HepG2 (cell line): ENCODE measurements around the gene OR1F1. TPM values are rescaled to one million over a fixed set of nuclear protein-coding genes. Genes with fewer than 3 reads are reported as not detected.

ENCODE experiments used
- ARID4A ChIP-seq: sonication (generic); formaldehyde crosslinking; IDR thresholded peaks from 2 replicates; pipeline ENCODE4 v1.5.0; 2020; ENCODE audit warnings: mild to moderate bottlenecking, missing genetic modification reagents, borderline replicate concordance
- CREB1 ChIP-seq, 2 experiments: fragments of 450-650 bp in 1 of 2; IDR thresholded peaks; 2 replicates each; pipeline ENCODE4 v1.6.1; 2016 to 2017; ENCODE audit warnings: control low read depth in 1 of 2, mild to moderate bottlenecking in 1 of 2, missing compliant biosample characterization in 1 of 2, missing genetic modification characterization in 1 of 2
- HMGXB3 ChIP-seq: sonication (generic); formaldehyde crosslinking; IDR thresholded peaks from 2 replicates; pipeline ENCODE4 v1.4.0; 2020; ENCODE audit warnings: missing genetic modification reagents, borderline replicate concordance
- KMT2B ChIP-seq: IDR thresholded peaks from 2 replicates; pipeline ENCODE4 v1.6.1; 2016; ENCODE audit warnings: missing genetic modification reagents, missing compliant biosample characterization
- LCORL ChIP-seq, 2 experiments: fragments of 450-650 bp in 1 of 2; sonication (generic) in 1 of 2; formaldehyde crosslinking in 1 of 2; IDR thresholded peaks; 2 replicates each; pipeline versions ENCODE4 v1.5.0 to v1.6.1; 2017 to 2020; ENCODE audit warnings: antibody characterized with exemption in 1 of 2, missing genetic modification reagents in 1 of 2
- MTF2 ChIP-seq: sonication (generic); formaldehyde crosslinking; IDR thresholded peaks from 2 replicates; pipeline ENCODE4 v1.5.0; 2020; ENCODE audit warnings: missing genetic modification reagents, borderline replicate concordance
- NR0B2 ChIP-seq: sonication (generic); formaldehyde crosslinking; IDR thresholded peaks from 2 replicates; pipeline ENCODE4 v1.4.0; 2020; ENCODE audit warnings: mild to moderate bottlenecking, missing genetic modification reagents
- SCMH1 ChIP-seq: sonication (generic); formaldehyde crosslinking; IDR thresholded peaks from 2 replicates; pipeline ENCODE4 v1.9.0; 2021; ENCODE audit warnings: missing genetic modification reagents, mild to moderate bottlenecking, borderline replicate concordance
- SMAD1 ChIP-seq: sonication (generic); formaldehyde crosslinking; IDR thresholded peaks from 2 replicates; pipeline ENCODE4 v1.4.0; 2020; ENCODE audit warnings: missing genetic modification reagents, low read depth, mild to moderate bottlenecking, borderline replicate concordance
- TARDBP ChIP-seq: sonication (generic); formaldehyde crosslinking; IDR thresholded peaks from 2 replicates; pipeline ENCODE4 v1.8.0; 2022; ENCODE audit warnings: mild to moderate bottlenecking, missing genetic modification reagents
- ZFP36L2 ChIP-seq: sonication (generic); formaldehyde crosslinking; IDR thresholded peaks from 2 replicates; pipeline ENCODE4 v1.4.0; 2020; ENCODE audit warnings: missing genetic modification reagents
- ZFP90 ChIP-seq: sonication (generic); formaldehyde crosslinking; IDR thresholded peaks from 2 replicates; pipeline ENCODE4 v1.8.0; 2022; ENCODE audit warnings: missing genetic modification reagents, mild to moderate bottlenecking, inconsistent platforms, borderline replicate concordance
- ZNF713 ChIP-seq: sonication (generic); formaldehyde crosslinking; IDR thresholded peaks from 2 replicates; pipeline ENCODE4 v1.4.0; 2020; ENCODE audit warnings: mild to moderate bottlenecking, missing genetic modification reagents
- ZNF784 ChIP-seq: sonication (generic); formaldehyde crosslinking; IDR thresholded peaks from 2 replicates; pipeline ENCODE4 v1.5.1; 2020; ENCODE audit warnings: missing genetic modification reagents, mild to moderate bottlenecking, borderline replicate concordance
- polyA plus RNA-seq, 8 experiments: library from polyadenylated mRNA; depleted of rRNA in 3 of 8; stranded (reverse) in 7 of 8; unstranded in 1 of 8; fragments of >200 nt; fragmentation: Illumina TruSeq in 4 of 8; extraction: Trizol in 4 of 8; gene quantifications; 2 replicates each; pipeline versions ENCODE4 v1.2.1 to v1.2.3, GENCODE V29; 2011 to 2016; ENCODE audit warnings: low read depth in 4 of 8, missing spikeins in 1 of 8, mixed read lengths in 1 of 8; ENCODE audit not compliant: insufficient read depth in 1 of 8
- total RNA-seq, 5 experiments: library from RNA; depleted of rRNA; stranded (reverse); fragments of >200 nt; fragmentation: Illumina TruSeq; extraction: Trizol; gene quantifications; 2 replicates each; pipeline ENCODE4 v1.2.3, GENCODE V29; 2016; ENCODE audit warnings: low read depth in 1 of 5
- TF ChIP-seq, protein P1 (sequence below): fragments of 450-650 bp; IDR thresholded peaks from 2 replicates; pipeline ENCODE4 v1.6.1; 2017

OR1F1 gene
- total and polyA plus RNA-seq, 2 of the 13 experiments (the other 11 are each of a cell fraction or from before 2014, with no cell fraction given): 0.90 TPM; not detected in 1

DNA sequence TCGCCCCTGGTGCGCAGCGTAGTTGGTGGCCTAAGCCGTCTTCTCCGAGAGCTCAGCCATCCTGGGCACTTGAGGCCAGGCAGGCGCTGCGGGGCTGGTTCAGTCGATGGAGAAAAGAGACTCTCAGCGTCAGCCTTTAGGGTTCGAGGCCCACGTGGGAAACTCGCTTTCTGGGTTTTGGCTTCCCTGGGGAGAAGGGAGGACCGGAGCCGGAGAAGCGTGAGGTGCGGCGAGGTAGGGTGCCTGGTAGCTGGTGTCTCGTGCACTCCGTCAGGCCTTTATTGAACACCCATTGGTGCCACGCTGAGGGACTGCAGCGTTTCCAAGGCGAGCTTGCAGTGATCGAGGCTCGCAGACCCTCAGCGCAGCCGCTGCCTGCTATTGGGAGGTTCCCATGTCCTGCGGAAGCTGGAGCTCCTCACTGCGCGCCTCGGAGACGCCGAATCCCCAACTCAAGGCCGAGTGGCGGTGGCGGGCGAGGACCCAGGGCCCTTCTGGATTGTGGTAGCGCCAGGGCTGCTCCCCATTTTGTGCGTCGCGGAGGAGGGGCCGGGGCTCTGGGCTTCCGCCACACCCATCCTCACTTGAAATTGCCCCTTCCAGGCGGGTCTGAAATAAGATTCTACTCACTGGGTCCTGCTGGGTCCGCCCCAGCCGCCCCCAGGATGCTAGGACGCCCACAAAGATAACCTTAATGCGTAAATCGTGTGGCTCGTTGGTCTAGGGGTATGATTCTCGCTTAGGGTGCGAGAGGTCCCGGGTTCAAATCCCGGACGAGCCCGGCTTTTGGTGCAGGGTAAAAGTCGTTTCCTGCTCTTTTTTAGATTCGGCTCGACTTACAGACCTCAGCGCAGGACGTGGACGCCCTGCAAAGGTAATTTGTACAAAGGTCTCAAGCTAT, 1.2 kb downstream of the OR1F1 start (continued):
- TF ChIP-seq HMGXB3 (CRISPR knock-in tag): no peak
- TF ChIP-seq ARID4A (CRISPR knock-in tag): peak; percentile 66
- TF ChIP-seq MTF2 (CRISPR knock-in tag): no peak
- no peak for TF ChIP-seq ZNF713
- no peak for TF ChIP-seq CREB1 (IDR thresholded peaks at IDR 0.05)
- 0 out of 2 replicates have a peak, but pooled peaks have one; percentile 32 for TF ChIP-seq CREB1 (CRISPR knock-in tag; IDR thresholded peaks at IDR 0.05)
- TF ChIP-seq TARDBP: peak; percentile 61
- 0 out of 2 replicates have a peak, but pooled peaks have one; percentile 34 for TF ChIP-seq NR0B2 (CRISPR knock-in tag)
- no peak for TF ChIP-seq SCMH1 (CRISPR knock-in tag)
- TF ChIP-seq KMT2B (CRISPR knock-in tag): peak; percentile 30; the same call in 1 of the 2 replicates
- no peak for TF ChIP-seq ZFP36L2
- no peak for TF ChIP-seq LCORL (IDR thresholded peaks at IDR 0.05)
- TF ChIP-seq LCORL (CRISPR knock-in tag; IDR thresholded peaks at IDR 0.05): peak; percentile 37; the same call in 1 of the 2 replicates
- TF ChIP-seq, protein P1, sequence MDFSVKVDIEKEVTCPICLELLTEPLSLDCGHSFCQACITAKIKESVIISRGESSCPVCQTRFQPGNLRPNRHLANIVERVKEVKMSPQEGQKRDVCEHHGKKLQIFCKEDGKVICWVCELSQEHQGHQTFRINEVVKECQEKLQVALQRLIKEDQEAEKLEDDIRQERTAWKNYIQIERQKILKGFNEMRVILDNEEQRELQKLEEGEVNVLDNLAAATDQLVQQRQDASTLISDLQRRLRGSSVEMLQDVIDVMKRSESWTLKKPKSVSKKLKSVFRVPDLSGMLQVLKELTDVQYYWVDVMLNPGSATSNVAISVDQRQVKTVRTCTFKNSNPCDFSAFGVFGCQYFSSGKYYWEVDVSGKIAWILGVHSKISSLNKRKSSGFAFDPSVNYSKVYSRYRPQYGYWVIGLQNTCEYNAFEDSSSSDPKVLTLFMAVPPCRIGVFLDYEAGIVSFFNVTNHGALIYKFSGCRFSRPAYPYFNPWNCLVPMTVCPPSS: no peak
- TF ChIP-seq ZFP90 (CRISPR knock-in tag): no peak
- TF ChIP-seq ZNF784 (CRISPR knock-in tag): 0 out of 2 replicates have a peak, but pooled peaks have one; percentile 22
- TF ChIP-seq SMAD1 (CRISPR knock-in tag): no peak
